Fibroblast of lung (primary cell): ENCODE results near the gene ALDH7A1.

Source experiments
- CTCF ChIP-seq, 2 donors: IDR thresholded peaks in 1 of 2; conservative IDR thresholded peaks in 1 of 2; 1 replicate in 1 of 2; 2 replicates in 1 of 2; pipeline ENCODE4 v1.5.1; 2011 to 2012; ENCODE audit warnings: low read length in 2 of 2, control low read depth in 1 of 2, inconsistent platforms in 1 of 2, low read depth in 1 of 2, mild to moderate bottlenecking in 1 of 2
- EZH2 ChIP-seq: IDR thresholded peaks from 2 replicates; pipeline ENCODE4 v1.5.1; 2012; ENCODE audit warnings: low read length, control low read depth, mild to moderate bottlenecking; ENCODE audit errors: missing control alignments

GRCh38 chr5:126497506-126497905 is 97.5 kb downstream of the ALDH7A1 start:
- TF ChIP-seq CTCF (conservative IDR thresholded peaks at IDR 0.05 in 1 of 2, IDR thresholded peaks at IDR 0.05 in 1 of 2; ENCODE audit: low read depth in 1 of 2, low read length in 2 of 2) (no peak), EZH2 (no peak)
